ENCODE data around the gene LETMD1. TPM values are rescaled to one million over a fixed set of nuclear protein-coding genes. Genes with fewer than 3 reads are reported as not detected.

Gene LETMD1
- total and polyA plus RNA-seq, 2 of the 13 experiments (the other 11 are each of a cell fraction or from before 2014, with no cell fraction given) = 43.3 to 87.7 TPM

DNA sequence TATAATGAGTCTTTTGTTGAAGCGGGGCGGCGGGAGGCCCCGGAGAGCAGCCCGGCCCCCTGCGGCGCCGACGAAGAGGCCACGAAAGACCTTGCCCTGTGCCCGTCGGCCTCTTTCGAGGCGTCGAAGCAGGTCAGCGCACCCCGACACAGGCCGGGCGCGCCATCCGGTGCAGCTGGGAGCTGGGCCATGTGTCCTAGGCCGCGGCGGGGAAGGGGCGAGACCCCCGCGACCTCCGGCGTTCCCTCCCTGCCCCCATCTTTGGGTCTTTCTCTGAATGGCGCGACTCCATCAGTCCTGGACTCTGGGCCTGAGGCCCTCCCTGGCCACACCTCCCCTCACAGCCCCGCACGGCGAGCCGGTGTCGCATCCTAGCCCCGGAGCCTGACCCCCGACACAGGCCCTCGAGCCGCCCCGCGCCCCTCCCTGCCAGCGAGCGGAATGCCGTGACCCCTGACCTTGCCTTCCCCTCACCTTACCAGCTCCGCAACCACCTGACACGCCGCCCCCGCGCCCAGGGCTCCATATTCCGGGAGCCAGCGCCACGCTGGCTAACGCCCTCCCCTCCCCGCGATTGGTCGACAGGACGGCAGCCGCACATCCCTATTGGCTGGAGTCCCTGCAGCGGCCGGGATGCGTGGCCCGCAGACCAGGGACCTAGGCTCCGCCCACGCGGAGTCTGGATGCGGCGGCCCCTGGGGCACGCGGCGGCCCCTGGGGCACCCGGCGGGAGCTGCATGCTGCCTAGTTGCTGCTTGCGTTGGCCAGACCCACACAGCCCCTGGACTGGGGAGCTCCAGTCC, 22.1 kb upstream of the LETMD1 start, which contains the start of gene SLC11A2 (continued):
- TF ChIP-seq, protein P1, sequence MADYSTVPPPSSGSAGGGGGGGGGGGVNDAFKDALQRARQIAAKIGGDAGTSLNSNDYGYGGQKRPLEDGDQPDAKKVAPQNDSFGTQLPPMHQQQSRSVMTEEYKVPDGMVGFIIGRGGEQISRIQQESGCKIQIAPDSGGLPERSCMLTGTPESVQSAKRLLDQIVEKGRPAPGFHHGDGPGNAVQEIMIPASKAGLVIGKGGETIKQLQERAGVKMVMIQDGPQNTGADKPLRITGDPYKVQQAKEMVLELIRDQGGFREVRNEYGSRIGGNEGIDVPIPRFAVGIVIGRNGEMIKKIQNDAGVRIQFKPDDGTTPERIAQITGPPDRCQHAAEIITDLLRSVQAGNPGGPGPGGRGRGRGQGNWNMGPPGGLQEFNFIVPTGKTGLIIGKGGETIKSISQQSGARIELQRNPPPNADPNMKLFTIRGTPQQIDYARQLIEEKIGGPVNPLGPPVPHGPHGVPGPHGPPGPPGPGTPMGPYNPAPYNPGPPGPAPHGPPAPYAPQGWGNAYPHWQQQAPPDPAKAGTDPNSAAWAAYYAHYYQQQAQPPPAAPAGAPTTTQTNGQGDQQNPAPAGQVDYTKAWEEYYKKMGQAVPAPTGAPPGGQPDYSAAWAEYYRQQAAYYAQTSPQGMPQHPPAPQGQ (CRISPR knock-in tag; IDR thresholded peaks at IDR 0.05; ENCODE audit: borderline replicate concordance) = no peak
- TF ChIP-seq, protein P2, sequence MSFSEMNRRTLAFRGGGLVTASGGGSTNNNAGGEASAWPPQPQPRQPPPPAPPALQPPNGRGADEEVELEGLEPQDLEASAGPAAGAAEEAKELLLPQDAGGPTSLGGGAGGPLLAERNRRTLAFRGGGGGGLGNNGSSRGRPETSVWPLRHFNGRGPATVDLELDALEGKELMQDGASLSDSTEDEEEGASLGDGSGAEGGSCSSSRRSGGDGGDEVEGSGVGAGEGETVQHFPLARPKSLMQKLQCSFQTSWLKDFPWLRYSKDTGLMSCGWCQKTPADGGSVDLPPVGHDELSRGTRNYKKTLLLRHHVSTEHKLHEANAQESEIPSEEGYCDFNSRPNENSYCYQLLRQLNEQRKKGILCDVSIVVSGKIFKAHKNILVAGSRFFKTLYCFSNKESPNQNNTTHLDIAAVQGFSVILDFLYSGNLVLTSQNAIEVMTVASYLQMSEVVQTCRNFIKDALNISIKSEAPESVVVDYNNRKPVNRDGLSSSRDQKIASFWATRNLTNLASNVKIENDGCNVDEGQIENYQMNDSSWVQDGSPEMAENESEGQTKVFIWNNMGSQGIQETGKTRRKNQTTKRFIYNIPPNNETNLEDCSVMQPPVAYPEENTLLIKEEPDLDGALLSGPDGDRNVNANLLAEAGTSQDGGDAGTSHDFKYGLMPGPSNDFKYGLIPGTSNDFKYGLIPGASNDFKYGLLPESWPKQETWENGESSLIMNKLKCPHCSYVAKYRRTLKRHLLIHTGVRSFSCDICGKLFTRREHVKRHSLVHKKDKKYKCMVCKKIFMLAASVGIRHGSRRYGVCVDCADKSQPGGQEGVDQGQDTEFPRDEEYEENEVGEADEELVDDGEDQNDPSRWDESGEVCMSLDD (CRISPR knock-in tag; IDR thresholded peaks at IDR 0.05; ENCODE audit: borderline replicate concordance) = peak; percentile 74; the same call in 1 of the 2 replicates
- 0 out of 2 replicates have a peak, but pooled peaks have one; percentile 82 for TF ChIP-seq ZNF619 (CRISPR knock-in tag; IDR thresholded peaks at IDR 0.05)
- peak; percentile 98 for TF ChIP-seq RBFOX2 (IDR thresholded peaks at IDR 0.05; ENCODE audit: low read depth, low read length)
- TF ChIP-seq DMAP1 (CRISPR knock-in tag; IDR thresholded peaks at IDR 0.05) = peak; percentile 94
- no peak for TF ChIP-seq ZNF326 (CRISPR knock-in tag; IDR thresholded peaks at IDR 0.05; ENCODE audit: borderline replicate concordance)
- TF ChIP-seq ATF1 (CRISPR knock-in tag; IDR thresholded peaks at IDR 0.05) = no peak
- no peak for TF ChIP-seq NFRKB (IDR thresholded peaks at IDR 0.05)
- 0 out of 2 replicates have a peak, but pooled peaks have one; percentile 20 for TF ChIP-seq TGIF2 (CRISPR knock-in tag; IDR thresholded peaks at IDR 0.05)
- TF ChIP-seq MAZ (IDR thresholded peaks at IDR 0.05; ENCODE audit: borderline replicate concordance, low read depth, low read length) = 0 out of 2 replicates have a peak, but pooled peaks have one; percentile 21
- peak; percentile 92 for TF ChIP-seq MAZ (CRISPR knock-in tag; IDR thresholded peaks at IDR 0.05; ENCODE audit: low read depth)
- TF ChIP-seq, protein P3, sequence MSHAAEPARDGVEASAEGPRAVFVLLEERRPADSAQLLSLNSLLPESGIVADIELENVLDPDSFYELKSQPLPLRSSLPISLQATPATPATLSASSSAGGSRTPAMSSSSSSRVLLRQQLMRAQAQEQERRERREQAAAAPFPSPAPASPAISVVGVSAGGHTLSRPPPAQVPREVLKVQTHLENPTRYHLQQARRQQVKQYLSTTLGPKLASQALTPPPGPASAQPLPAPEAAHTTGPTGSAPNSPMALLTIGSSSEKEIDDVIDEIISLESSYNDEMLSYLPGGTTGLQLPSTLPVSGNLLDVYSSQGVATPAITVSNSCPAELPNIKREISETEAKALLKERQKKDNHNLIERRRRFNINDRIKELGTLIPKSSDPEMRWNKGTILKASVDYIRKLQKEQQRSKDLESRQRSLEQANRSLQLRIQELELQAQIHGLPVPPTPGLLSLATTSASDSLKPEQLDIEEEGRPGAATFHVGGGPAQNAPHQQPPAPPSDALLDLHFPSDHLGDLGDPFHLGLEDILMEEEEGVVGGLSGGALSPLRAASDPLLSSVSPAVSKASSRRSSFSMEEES (CRISPR knock-in tag; IDR thresholded peaks at IDR 0.05) = peak; percentile 90
- TF ChIP-seq, protein P4, sequence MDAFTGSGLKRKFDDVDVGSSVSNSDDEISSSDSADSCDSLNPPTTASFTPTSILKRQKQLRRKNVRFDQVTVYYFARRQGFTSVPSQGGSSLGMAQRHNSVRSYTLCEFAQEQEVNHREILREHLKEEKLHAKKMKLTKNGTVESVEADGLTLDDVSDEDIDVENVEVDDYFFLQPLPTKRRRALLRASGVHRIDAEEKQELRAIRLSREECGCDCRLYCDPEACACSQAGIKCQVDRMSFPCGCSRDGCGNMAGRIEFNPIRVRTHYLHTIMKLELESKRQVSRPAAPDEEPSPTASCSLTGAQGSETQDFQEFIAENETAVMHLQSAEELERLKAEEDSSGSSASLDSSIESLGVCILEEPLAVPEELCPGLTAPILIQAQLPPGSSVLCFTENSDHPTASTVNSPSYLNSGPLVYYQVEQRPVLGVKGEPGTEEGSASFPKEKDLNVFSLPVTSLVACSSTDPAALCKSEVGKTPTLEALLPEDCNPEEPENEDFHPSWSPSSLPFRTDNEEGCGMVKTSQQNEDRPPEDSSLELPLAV (CRISPR knock-in tag; conservative IDR thresholded peaks at IDR 0.05; ENCODE audit: low read depth) = no peak
- TF ChIP-seq, protein P5, sequence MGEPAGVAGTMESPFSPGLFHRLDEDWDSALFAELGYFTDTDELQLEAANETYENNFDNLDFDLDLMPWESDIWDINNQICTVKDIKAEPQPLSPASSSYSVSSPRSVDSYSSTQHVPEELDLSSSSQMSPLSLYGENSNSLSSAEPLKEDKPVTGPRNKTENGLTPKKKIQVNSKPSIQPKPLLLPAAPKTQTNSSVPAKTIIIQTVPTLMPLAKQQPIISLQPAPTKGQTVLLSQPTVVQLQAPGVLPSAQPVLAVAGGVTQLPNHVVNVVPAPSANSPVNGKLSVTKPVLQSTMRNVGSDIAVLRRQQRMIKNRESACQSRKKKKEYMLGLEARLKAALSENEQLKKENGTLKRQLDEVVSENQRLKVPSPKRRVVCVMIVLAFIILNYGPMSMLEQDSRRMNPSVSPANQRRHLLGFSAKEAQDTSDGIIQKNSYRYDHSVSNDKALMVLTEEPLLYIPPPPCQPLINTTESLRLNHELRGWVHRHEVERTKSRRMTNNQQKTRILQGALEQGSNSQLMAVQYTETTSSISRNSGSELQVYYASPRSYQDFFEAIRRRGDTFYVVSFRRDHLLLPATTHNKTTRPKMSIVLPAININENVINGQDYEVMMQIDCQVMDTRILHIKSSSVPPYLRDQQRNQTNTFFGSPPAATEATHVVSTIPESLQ (CRISPR knock-in tag; conservative IDR thresholded peaks at IDR 0.05) = no peak
- TF ChIP-seq PHB2 (IDR thresholded peaks at IDR 0.05; ENCODE audit: partially characterized antibody) = no peak
- TF ChIP-seq SRY (CRISPR knock-in tag; IDR thresholded peaks at IDR 0.05) = peak; percentile 68; the same call in 1 of the 2 replicates
- peak; percentile 53; the same call in 1 of the 2 replicates for TF ChIP-seq ZBTB3 (CRISPR knock-in tag; IDR thresholded peaks at IDR 0.05; ENCODE audit: borderline replicate concordance, low read depth)
